WTC11 (cell line): ENCODE results near the gene ABI2.

Experiments
- CTCF ChIP-seq: fragments of 200-600 bp; IDR thresholded peaks from 2 replicates; pipeline ENCODE4 v1.8.0; 2022; ENCODE audit warnings: antibody characterized with exemption
- FOXK1 ChIP-seq: sonication (generic); formaldehyde crosslinking; IDR thresholded peaks from 2 replicates; pipeline ENCODE4 v1.8.0; 2022; ENCODE audit warnings: mild to moderate bottlenecking, moderate library complexity, missing genetic modification reagents
- IRF2 ChIP-seq: sonication (generic); formaldehyde crosslinking; IDR thresholded peaks from 2 replicates; pipeline ENCODE4 v1.8.0; 2022; ENCODE audit warnings: low read depth, missing genetic modification reagents, borderline replicate concordance
- ZNF423 ChIP-seq: fragments of 250-450 bp; sonication (Bioruptor Pico); IDR thresholded peaks from 2 replicates; pipeline ENCODE4 v2.1.2; 2022; ENCODE audit warnings: mild to moderate bottlenecking, moderate library complexity

GRCh38 chr2:203463266-203463678, 135.1 kb downstream of the ABI2 start:
- TF ChIP-seq FOXK1 (no peak), IRF2 (no peak), CTCF (no peak), ZNF423 (no peak)
